GM23338 (cell line): Measurements from ENCODE around the gene TSKS. TPM values are rescaled to one million over a fixed set of nuclear protein-coding genes. Genes with fewer than 3 reads are reported as not detected.

Source experiments
- ATAC-seq: fragments of 200-7000 bp; cut with Tn5 transposase; 3 replicates; pipeline ENCODE4 v1.9.1; 2020
- DNase-seq: peaks from one replicate; pipeline ENCODE4 v3.0.0-alpha.2; 2015; ENCODE audit warnings: low spot score
- H2AFZ ChIP-seq: fragments of 200-600 bp; sonication (generic); 2 replicates; pipeline ENCODE4 v1.8.0; 2016; ENCODE audit warnings: antibody characterized with exemption, mild to moderate bottlenecking, moderate library complexity
- H3F3A ChIP-seq: fragments of 200-600 bp; sonication (generic); replicated peaks from 2 replicates; pipeline ENCODE4 v1.8.0; 2017; ENCODE audit warnings: antibody characterized with exemption, mixed run types, low read depth
- H3K27ac ChIP-seq: fragments of 200-600 bp; sonication (generic); 2 replicates; pipeline ENCODE4 v1.6.1; 2016; ENCODE audit warnings: low read depth
- H3K27me3 ChIP-seq: fragments of 200-600 bp; sonication (generic); 2 replicates; pipeline ENCODE4 v1.8.0; 2016; ENCODE audit warnings: mild to moderate bottlenecking, mixed run types, moderate library complexity; ENCODE audit not compliant: insufficient read depth
- H3K36me3 ChIP-seq: fragments of 200-600 bp; sonication (generic); 2 replicates; pipeline ENCODE4 v1.8.0; 2016; ENCODE audit warnings: mild to moderate bottlenecking; ENCODE audit not compliant: insufficient read depth
- H3K4me1 ChIP-seq: fragments of 200-600 bp; sonication (generic); 2 replicates; pipeline ENCODE4 v1.8.0; 2016; ENCODE audit warnings: mild to moderate bottlenecking, moderate library complexity; ENCODE audit not compliant: insufficient read depth
- H3K4me2 ChIP-seq: fragments of 200-600 bp; sonication (generic); 2 replicates; pipeline ENCODE4 v1.7.1; 2017; ENCODE audit warnings: mixed run types
- H3K4me3 ChIP-seq: fragments of 200-600 bp; sonication (generic); 2 replicates; pipeline ENCODE4 v1.6.1; 2016; ENCODE audit warnings: mixed run types
- H3K79me2 ChIP-seq: fragments of 200-600 bp; sonication (generic); replicated peaks from 2 replicates; pipeline ENCODE4 v1.8.0; 2017; ENCODE audit warnings: mild to moderate bottlenecking; ENCODE audit not compliant: insufficient read depth
- H3K9me2 ChIP-seq: fragments of 200-600 bp; sonication (generic); 2 replicates; pipeline ENCODE4 v1.8.0; 2017; ENCODE audit not compliant: insufficient read depth
- H4K20me1 ChIP-seq: fragments of 200-600 bp; sonication (generic); replicated peaks from 2 replicates; pipeline ENCODE4 v1.8.0; 2017; ENCODE audit warnings: mild to moderate bottlenecking; ENCODE audit not compliant: insufficient read depth
- H3K27ac Mint-ChIP-seq: 2 replicates; pipeline ENCODE4 v1.8.0; 2020; ENCODE audit warnings: inconsistent platforms, mild to moderate bottlenecking, moderate library complexity, mixed read lengths
- H3K27me3 Mint-ChIP-seq: 3 replicates; pipeline ENCODE4 v1.8.0; 2022; ENCODE audit warnings: low read depth, mild to moderate bottlenecking, moderate library complexity, mixed read lengths, inconsistent platforms; ENCODE audit not compliant: insufficient read depth, poor library complexity
- H3K36me3 Mint-ChIP-seq: 3 replicates; pipeline ENCODE4 v1.8.0; 2021; ENCODE audit warnings: low read depth, mild to moderate bottlenecking, inconsistent platforms, moderate library complexity, mixed read lengths
- H3K4me1 Mint-ChIP-seq: 3 replicates; pipeline ENCODE4 v1.8.0; 2020; ENCODE audit warnings: mild to moderate bottlenecking, inconsistent platforms, mixed read lengths
- H3K4me3 Mint-ChIP-seq: 3 replicates; pipeline ENCODE4 v1.8.0; 2021; ENCODE audit warnings: moderate library complexity, mild to moderate bottlenecking, inconsistent platforms, mixed read lengths
- H3K9me3 Mint-ChIP-seq: 3 replicates; pipeline ENCODE4 v1.8.0; 2020; ENCODE audit warnings: moderate library complexity, mild to moderate bottlenecking, inconsistent platforms, mixed read lengths
- EZH2 ChIP-seq: fragments of 200-600 bp; sonication (generic); IDR thresholded peaks from one replicate; pipeline ENCODE4 v1.8.0; 2017; ENCODE audit warnings: antibody characterized with exemption, mild to moderate bottlenecking, low read depth; ENCODE audit not compliant: unreplicated experiment
- EZH2phosphoT487 ChIP-seq: fragments of 200-600 bp; sonication (generic); IDR thresholded peaks from one replicate; pipeline ENCODE4 v1.8.1; 2018; ENCODE audit warnings: antibody characterized with exemption; ENCODE audit not compliant: unreplicated experiment
- JUNB ChIP-seq: IDR thresholded peaks from one replicate; pipeline ENCODE4 v1.6.1; 2016; ENCODE audit warnings: antibody characterized with exemption; ENCODE audit not compliant: unreplicated experiment
- NANOG ChIP-seq: IDR thresholded peaks from 2 replicates; pipeline ENCODE4 v1.6.1; 2016; ENCODE audit warnings: antibody characterized with exemption, borderline replicate concordance
- STAT1 ChIP-seq: IDR thresholded peaks from one replicate; pipeline ENCODE4 v1.6.1; 2016; ENCODE audit warnings: antibody characterized with exemption; ENCODE audit not compliant: unreplicated experiment
- ZNF114 ChIP-seq: fragments of 250-450 bp; sonication (Bioruptor Pico); IDR thresholded peaks from 2 replicates; pipeline ENCODE4 v1.5.0; 2020; ENCODE audit warnings: mild to moderate bottlenecking, moderate library complexity
- ZNF331 ChIP-seq: fragments of 250-450 bp; sonication (Bioruptor Pico); IDR thresholded peaks from 2 replicates; pipeline ENCODE4 v1.5.0; 2020; ENCODE audit warnings: low read depth, mild to moderate bottlenecking, moderate library complexity
- polyA plus RNA-seq: library from polyadenylated mRNA; unstranded; fragments of >200 nt; fragmentation: Nextera tagmentation; extraction: Ambion mirVana; gene quantifications from 2 replicates; pipeline ENCODE4 v1.2.1, GENCODE V29; 2016
- total RNA-seq: library from RNA; depleted of rRNA; stranded (reverse); fragments of >200 nt; shearing (Covaris generic); gene quantifications from 2 replicates; pipeline ENCODE4 v1.2.3, GENCODE V29; 2014
- TF ChIP-seq, protein P1 (sequence below): IDR thresholded peaks from 2 replicates; pipeline ENCODE4 v1.6.1; 2016; ENCODE audit warnings: antibody characterized with exemption
- TF ChIP-seq, protein P2 (sequence below), 2 experiments: fragments of 200-600 bp in 1 of 2; sonication (generic) in 1 of 2; conservative IDR thresholded peaks; 2 replicates each; pipeline versions ENCODE4 v1.5.1 to v1.6.1; 2016 to 2017; ENCODE audit warnings: antibody characterized with exemption in 2 of 2, low read depth in 2 of 2, mild to moderate bottlenecking in 2 of 2, moderate library complexity in 1 of 2
- TF ChIP-seq, protein P3 (sequence below): fragments of 250-450 bp; sonication (Bioruptor Pico); IDR thresholded peaks from 2 replicates; pipeline ENCODE4 v1.5.0; 2020; ENCODE audit warnings: mild to moderate bottlenecking, moderate library complexity
- TF ChIP-seq, protein P4 (sequence below): IDR thresholded peaks from one replicate; pipeline ENCODE4 v1.6.1; 2018; ENCODE audit warnings: antibody characterized with exemption; ENCODE audit not compliant: unreplicated experiment

The TSKS gene
- total and polyA plus RNA-seq, 2 experiments from 2014 or later = 0.99 TPM; not detected in 1

DNA sequence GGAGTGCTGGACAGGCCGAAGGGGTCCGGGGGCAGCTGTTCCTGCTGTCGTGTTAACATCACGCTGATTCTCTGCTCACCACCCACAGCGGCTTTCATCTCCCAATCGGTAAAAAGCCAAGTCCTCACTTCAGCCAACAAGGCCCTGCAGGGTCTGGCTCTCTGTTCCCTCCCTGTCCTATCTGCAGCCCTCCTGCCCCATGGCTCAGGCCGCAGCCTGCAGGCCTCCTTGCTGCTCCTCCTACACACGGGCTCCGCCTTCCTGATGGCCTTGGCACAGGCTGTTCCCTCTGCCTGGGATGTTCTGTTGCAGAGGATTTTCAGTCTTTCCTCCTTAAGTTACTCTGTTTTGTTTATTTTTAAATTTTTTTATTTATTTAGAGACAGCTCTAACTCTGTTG lies 27.8 kb upstream of the TSKS start (continued):
- TF ChIP-seq, protein P1, sequence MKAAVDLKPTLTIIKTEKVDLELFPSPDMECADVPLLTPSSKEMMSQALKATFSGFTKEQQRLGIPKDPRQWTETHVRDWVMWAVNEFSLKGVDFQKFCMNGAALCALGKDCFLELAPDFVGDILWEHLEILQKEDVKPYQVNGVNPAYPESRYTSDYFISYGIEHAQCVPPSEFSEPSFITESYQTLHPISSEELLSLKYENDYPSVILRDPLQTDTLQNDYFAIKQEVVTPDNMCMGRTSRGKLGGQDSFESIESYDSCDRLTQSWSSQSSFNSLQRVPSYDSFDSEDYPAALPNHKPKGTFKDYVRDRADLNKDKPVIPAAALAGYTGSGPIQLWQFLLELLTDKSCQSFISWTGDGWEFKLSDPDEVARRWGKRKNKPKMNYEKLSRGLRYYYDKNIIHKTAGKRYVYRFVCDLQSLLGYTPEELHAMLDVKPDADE = no peak
- TF ChIP-seq EZH2phosphoT487 = no peak
- TF ChIP-seq, protein P2, sequence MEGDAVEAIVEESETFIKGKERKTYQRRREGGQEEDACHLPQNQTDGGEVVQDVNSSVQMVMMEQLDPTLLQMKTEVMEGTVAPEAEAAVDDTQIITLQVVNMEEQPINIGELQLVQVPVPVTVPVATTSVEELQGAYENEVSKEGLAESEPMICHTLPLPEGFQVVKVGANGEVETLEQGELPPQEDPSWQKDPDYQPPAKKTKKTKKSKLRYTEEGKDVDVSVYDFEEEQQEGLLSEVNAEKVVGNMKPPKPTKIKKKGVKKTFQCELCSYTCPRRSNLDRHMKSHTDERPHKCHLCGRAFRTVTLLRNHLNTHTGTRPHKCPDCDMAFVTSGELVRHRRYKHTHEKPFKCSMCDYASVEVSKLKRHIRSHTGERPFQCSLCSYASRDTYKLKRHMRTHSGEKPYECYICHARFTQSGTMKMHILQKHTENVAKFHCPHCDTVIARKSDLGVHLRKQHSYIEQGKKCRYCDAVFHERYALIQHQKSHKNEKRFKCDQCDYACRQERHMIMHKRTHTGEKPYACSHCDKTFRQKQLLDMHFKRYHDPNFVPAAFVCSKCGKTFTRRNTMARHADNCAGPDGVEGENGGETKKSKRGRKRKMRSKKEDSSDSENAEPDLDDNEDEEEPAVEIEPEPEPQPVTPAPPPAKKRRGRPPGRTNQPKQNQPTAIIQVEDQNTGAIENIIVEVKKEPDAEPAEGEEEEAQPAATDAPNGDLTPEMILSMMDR (conservative IDR thresholded peaks at IDR 0.05; ENCODE audit: low read depth in 2 of 2) = no peak
- TF ChIP-seq NANOG = no peak

DNA sequence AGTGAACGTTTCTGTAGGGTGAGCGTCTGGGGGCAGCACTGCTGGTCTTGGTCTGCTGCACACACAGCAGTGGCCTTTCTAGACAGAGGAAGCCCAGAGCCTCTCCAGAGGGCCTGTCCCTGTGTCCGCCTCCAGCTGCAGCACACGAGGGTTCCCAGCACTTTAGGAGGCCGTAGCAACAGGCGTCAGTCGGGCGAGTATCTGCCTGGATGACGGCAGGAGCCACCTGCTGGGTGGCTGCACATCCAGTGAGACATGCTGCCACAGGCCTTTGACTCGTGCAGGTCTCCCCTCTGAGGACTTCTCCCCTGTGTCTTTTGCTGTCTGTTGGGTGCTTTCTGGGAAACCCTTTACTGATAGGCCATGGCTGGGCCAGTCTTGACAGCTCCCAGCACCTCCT lies 25.8 kb upstream of the TSKS start:
- H3K4me1 Mint-ChIP-seq = no peaks in the 10 kb centered on the region
- no peak for DNase-seq
- H3K27ac Mint-ChIP-seq = no peak overlapping the region
- no peak for TF ChIP-seq STAT1
- TF ChIP-seq, protein P3, sequence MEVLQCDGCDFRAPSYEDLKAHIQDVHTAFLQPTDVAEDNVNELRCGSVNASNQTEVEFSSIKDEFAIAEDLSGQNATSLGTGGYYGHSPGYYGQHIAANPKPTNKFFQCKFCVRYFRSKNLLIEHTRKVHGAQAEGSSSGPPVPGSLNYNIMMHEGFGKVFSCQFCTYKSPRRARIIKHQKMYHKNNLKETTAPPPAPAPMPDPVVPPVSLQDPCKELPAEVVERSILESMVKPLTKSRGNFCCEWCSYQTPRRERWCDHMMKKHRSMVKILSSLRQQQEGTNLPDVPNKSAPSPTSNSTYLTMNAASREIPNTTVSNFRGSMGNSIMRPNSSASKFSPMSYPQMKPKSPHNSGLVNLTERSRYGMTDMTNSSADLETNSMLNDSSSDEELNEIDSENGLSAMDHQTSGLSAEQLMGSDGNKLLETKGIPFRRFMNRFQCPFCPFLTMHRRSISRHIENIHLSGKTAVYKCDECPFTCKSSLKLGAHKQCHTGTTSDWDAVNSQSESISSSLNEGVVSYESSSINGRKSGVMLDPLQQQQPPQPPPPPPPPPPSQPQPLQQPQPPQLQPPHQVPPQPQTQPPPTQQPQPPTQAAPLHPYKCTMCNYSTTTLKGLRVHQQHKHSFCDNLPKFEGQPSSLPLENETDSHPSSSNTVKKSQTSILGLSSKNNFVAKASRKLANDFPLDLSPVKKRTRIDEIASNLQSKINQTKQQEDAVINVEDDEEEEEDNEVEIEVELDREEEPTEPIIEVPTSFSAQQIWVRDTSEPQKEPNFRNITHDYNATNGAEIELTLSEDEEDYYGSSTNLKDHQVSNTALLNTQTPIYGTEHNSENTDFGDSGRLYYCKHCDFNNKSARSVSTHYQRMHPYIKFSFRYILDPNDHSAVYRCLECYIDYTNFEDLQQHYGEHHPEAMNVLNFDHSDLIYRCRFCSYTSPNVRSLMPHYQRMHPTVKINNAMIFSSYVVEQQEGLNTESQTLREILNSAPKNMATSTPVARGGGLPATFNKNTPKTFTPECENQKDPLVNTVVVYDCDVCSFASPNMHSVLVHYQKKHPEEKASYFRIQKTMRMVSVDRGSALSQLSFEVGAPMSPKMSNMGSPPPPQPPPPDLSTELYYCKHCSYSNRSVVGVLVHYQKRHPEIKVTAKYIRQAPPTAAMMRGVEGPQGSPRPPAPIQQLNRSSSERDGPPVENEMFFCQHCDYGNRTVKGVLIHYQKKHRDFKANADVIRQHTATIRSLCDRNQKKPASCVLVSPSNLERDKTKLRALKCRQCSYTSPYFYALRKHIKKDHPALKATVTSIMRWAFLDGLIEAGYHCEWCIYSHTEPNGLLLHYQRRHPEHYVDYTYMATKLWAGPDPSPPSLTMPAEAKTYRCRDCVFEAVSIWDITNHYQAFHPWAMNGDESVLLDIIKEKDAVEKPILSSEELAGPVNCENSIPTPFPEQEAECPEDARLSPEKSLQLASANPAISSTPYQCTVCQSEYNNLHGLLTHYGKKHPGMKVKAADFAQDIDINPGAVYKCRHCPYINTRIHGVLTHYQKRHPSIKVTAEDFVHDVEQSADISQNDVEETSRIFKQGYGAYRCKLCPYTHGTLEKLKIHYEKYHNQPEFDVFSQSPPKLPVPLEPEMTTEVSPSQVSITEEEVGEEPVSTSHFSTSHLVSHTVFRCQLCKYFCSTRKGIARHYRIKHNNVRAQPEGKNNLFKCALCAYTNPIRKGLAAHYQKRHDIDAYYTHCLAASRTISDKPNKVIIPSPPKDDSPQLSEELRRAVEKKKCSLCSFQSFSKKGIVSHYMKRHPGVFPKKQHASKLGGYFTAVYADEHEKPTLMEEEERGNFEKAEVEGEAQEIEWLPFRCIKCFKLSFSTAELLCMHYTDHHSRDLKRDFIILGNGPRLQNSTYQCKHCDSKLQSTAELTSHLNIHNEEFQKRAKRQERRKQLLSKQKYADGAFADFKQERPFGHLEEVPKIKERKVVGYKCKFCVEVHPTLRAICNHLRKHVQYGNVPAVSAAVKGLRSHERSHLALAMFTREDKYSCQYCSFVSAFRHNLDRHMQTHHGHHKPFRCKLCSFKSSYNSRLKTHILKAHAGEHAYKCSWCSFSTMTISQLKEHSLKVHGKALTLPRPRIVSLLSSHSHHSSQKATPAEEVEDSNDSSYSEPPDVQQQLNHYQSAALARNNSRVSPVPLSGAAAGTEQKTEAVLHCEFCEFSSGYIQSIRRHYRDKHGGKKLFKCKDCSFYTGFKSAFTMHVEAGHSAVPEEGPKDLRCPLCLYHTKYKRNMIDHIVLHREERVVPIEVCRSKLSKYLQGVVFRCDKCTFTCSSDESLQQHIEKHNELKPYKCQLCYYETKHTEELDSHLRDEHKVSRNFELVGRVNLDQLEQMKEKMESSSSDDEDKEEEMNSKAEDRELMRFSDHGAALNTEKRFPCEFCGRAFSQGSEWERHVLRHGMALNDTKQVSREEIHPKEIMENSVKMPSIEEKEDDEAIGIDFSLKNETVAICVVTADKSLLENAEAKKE (CRISPR knock-in tag) = no peak
- no peak for TF ChIP-seq EZH2phosphoT487
- TF ChIP-seq, protein P4, sequence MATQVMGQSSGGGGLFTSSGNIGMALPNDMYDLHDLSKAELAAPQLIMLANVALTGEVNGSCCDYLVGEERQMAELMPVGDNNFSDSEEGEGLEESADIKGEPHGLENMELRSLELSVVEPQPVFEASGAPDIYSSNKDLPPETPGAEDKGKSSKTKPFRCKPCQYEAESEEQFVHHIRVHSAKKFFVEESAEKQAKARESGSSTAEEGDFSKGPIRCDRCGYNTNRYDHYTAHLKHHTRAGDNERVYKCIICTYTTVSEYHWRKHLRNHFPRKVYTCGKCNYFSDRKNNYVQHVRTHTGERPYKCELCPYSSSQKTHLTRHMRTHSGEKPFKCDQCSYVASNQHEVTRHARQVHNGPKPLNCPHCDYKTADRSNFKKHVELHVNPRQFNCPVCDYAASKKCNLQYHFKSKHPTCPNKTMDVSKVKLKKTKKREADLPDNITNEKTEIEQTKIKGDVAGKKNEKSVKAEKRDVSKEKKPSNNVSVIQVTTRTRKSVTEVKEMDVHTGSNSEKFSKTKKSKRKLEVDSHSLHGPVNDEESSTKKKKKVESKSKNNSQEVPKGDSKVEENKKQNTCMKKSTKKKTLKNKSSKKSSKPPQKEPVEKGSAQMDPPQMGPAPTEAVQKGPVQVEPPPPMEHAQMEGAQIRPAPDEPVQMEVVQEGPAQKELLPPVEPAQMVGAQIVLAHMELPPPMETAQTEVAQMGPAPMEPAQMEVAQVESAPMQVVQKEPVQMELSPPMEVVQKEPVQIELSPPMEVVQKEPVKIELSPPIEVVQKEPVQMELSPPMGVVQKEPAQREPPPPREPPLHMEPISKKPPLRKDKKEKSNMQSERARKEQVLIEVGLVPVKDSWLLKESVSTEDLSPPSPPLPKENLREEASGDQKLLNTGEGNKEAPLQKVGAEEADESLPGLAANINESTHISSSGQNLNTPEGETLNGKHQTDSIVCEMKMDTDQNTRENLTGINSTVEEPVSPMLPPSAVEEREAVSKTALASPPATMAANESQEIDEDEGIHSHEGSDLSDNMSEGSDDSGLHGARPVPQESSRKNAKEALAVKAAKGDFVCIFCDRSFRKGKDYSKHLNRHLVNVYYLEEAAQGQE = no peak
- TF ChIP-seq, protein P1 = no peak
- TF ChIP-seq JUNB = no peak
- no peak for TF ChIP-seq NANOG
- no peak for TF ChIP-seq EZH2
- no peak for TF ChIP-seq ZNF114 (CRISPR knock-in tag)
- no peak for TF ChIP-seq ZNF331

More for the DNA sequence above, 25.8 kb upstream of the TSKS start:
- Histone ChIP-seq H4K20me1 (peaks cover 4% of the 10 kb centered on the region), H3K9me2 (no peaks in the 10 kb centered on the region), H3F3A (no peaks in the 10 kb centered on the region), H2AFZ (no peak overlapping the region), H3K4me3 (no peak overlapping the region), H3K4me1 (no peaks in the 10 kb centered on the region), H3K27ac (no peak overlapping the region), H3K4me2 (no peak overlapping the region), H3K36me3 (peaks cover 10% of the 10 kb centered on the region; the same call in 1 of the 2 replicates), H3K27me3 (no peaks in the 10 kb centered on the region), H3K79me2 (no peaks in the 10 kb centered on the region; the same call in 1 of the 2 replicates)
- H3K36me3 Mint-ChIP-seq = peaks cover 37% of the 10 kb centered on the region
- ATAC-seq = no peak
- H3K27me3 Mint-ChIP-seq = peaks cover 13% of the 10 kb centered on the region
- no peak overlapping the region for H3K4me3 Mint-ChIP-seq
- H3K9me3 Mint-ChIP-seq = peaks cover 3% of the 10 kb centered on the region; the same call in 1 of the 3 replicates
